ENCODE measurements around the gene ZNF750.
"Not testable (repeated sequence)": the region's sequence is repeated elsewhere in the genome, so short reads cannot be mapped to it uniquely, and the experiment has no call there.

Gene ZNF750

GRCh38 chr17:82790391-82790790 lies 49.4 kb downstream of the ZNF750 start:
- DNase-seq, result no peak

GRCh38 chr17:82789806-82790205 lies 50.0 kb downstream of the ZNF750 start:
- DNase-seq, result no peak

GRCh38 chr17:82789051-82789592 lies 50.7 kb downstream of the ZNF750 start:
- no peak for DNase-seq

- DNase-seq, result no peak
These were observed 51.4 kb downstream of the ZNF750 start for GRCh38 chr17:82788206-82789001.

- no peak for DNase-seq
These were observed 52.6 kb downstream of the ZNF750 start for GRCh38 chr17:82787081-82787848.

GRCh38 chr17:82786427-82786826 lies 53.4 kb downstream of the ZNF750 start:
- DNase-seq, result no peak

GRCh38 chr17:82785581-82785980 lies 54.2 kb downstream of the ZNF750 start:
- not testable (repeated sequence) for DNase-seq

GRCh38 chr17:82783498-82783897 lies 56.3 kb downstream of the ZNF750 start:
- no peak for DNase-seq

GRCh38 chr17:82782657-82783207 lies 57.1 kb downstream of the ZNF750 start:
- DNase-seq, result no peak

GRCh38 chr17:82781894-82782274 lies 57.9 kb downstream of the ZNF750 start:
- DNase-seq, result peak; percentile 91

- DNase-seq, result no peak
These were observed 58.6 kb downstream of the ZNF750 start for GRCh38 chr17:82780971-82781893.

GRCh38 chr17:82780195-82780594 lies 59.6 kb downstream of the ZNF750 start:
- no peak for DNase-seq

- DNase-seq, result no peak
These were observed 60.3 kb downstream of the ZNF750 start for GRCh38 chr17:82779541-82779940.

Measured in activated CD8-positive, alpha-beta memory T cell treated with anti-CD3 and anti-CD28 coated beads, Interleukin-2, amount 50 U/mL, for 48 hours (primary cell).